Keratinocyte (primary cell): ENCODE results near the gene ABHD18. TPM values are rescaled to one million over a fixed set of nuclear protein-coding genes. Genes with fewer than 3 reads are reported as not detected.

Experiments used
- DNase-seq: peaks from one replicate; pipeline ENCODE4 v3.0.0-alpha.2; 2011; ENCODE audit warnings: low read depth, missing footprints, low spot score
- FAIRE-seq: peaks from 2 replicates; lab custom pipeline; 2011; peaks lifted over from hg19 to GRCh38; lab: Jason Lieb, UNC
- H2AFZ ChIP-seq: 2 replicates; pipeline ENCODE4 v1.6.0; 2012; ENCODE audit warnings: low read length, control low read depth, inconsistent platforms; ENCODE audit not compliant: control insufficient read depth
- H3K27ac ChIP-seq: 2 replicates; pipeline ENCODE4 v1.5.1; 2011; ENCODE audit warnings: low read length; ENCODE audit not compliant: control insufficient read depth, insufficient read depth
- H3K27me3 ChIP-seq: 3 replicates; pipeline ENCODE4 v1.6.0; 2011; ENCODE audit warnings: low read length; ENCODE audit not compliant: control insufficient read depth, insufficient read depth; ENCODE audit errors: extremely low read depth
- H3K36me3 ChIP-seq, 2 experiments: 2 replicates in 1 of 2; 3 replicates in 1 of 2; pipeline ENCODE4 v1.5.1; 2011; ENCODE audit warnings: low read length in 2 of 2, mild to moderate bottlenecking in 1 of 2; ENCODE audit not compliant: control insufficient read depth in 2 of 2, insufficient read depth in 2 of 2; ENCODE audit errors: extremely low read depth in 1 of 2
- H3K4me1 ChIP-seq: 3 replicates; pipeline ENCODE4 v1.5.1; 2011; ENCODE audit warnings: low read length; ENCODE audit not compliant: control insufficient read depth, insufficient read depth; ENCODE audit errors: extremely low read depth
- H3K4me2 ChIP-seq: 3 replicates; pipeline ENCODE4 v1.6.0; 2011; ENCODE audit warnings: low read depth, low read length; ENCODE audit not compliant: control insufficient read depth, insufficient read depth; ENCODE audit errors: extremely low read depth
- H3K4me3 ChIP-seq, 3 experiments: fragments of 200-600 bp in 1 of 3; sonication (generic) in 1 of 3; 2 replicates in 2 of 3; 3 replicates in 1 of 3; pipeline ENCODE4 v1.5.1; 2011 to 2016; ENCODE audit warnings: low read length in 3 of 3, mild to moderate bottlenecking in 3 of 3, control low read depth in 2 of 3, inconsistent platforms in 1 of 3, low read depth in 1 of 3, mixed read lengths in 1 of 3, mixed run types in 1 of 3, moderate library complexity in 1 of 3; ENCODE audit not compliant: control insufficient read depth in 2 of 3, insufficient read depth in 2 of 3; ENCODE audit errors: extremely low read depth in 1 of 3
- H3K79me2 ChIP-seq: 2 replicates; pipeline ENCODE4 v1.6.0; 2012; ENCODE audit warnings: low read length; ENCODE audit not compliant: control insufficient read depth, insufficient read depth
- H3K9ac ChIP-seq: 3 replicates; pipeline ENCODE4 v1.6.0; 2011; ENCODE audit warnings: low read length; ENCODE audit not compliant: control insufficient read depth, insufficient read depth; ENCODE audit errors: extremely low read depth
- H3K9me1 ChIP-seq: 3 replicates; pipeline ENCODE4 v1.6.0; 2011; ENCODE audit warnings: low read length; ENCODE audit not compliant: control insufficient read depth, insufficient read depth; ENCODE audit errors: extremely low read depth
- H3K9me3 ChIP-seq: 2 replicates; pipeline ENCODE4 v1.5.1; 2012; ENCODE audit warnings: low read depth, low read length; ENCODE audit not compliant: control insufficient read depth
- H4K20me1 ChIP-seq: 3 replicates; pipeline ENCODE4 v1.6.0; 2011; ENCODE audit warnings: low read length; ENCODE audit not compliant: control insufficient read depth, insufficient read depth; ENCODE audit errors: extremely low read depth
- CTCF ChIP-seq, 3 experiments: IDR thresholded peaks in 1 of 3; conservative IDR thresholded peaks in 1 of 3; optimal IDR thresholded peaks in 1 of 3; 2 replicates in 2 of 3; 3 replicates in 1 of 3; pipeline versions ENCODE3 to v1.5.1; 2011; ENCODE audit warnings: low read length in 3 of 3, mild to moderate bottlenecking in 3 of 3, moderate library complexity in 2 of 3, control low read depth in 1 of 3, inconsistent platforms in 1 of 3; ENCODE audit not compliant: insufficient read depth in 2 of 3; ENCODE audit errors: extremely low read depth in 1 of 3
- EZH2 ChIP-seq: IDR thresholded peaks from one replicate; pipeline ENCODE4 v1.6.1; 2012; ENCODE audit warnings: inconsistent platforms, mild to moderate bottlenecking, low read length, moderate library complexity
- dilution Hi-C: fragments of 300-500 bp; cut with MboI; formaldehyde crosslinking; loops from one replicate; pipeline ENCODE4 v1.7.0; 2020; ENCODE audit warnings: low sequenced_read_pairs; ENCODE audit not compliant: extremely low pct_ligation_motif_present
- polyA plus RNA-seq, 5 experiments: library from polyadenylated mRNA; depleted of rRNA in 3 of 5; stranded (reverse) in 3 of 5; stranded (forward) in 1 of 5; unstranded in 1 of 5; fragments of >200 nt; gene quantifications; 1 replicate in 1 of 5; 2 replicates in 3 of 5; 3 replicates in 1 of 5; pipeline versions ENCODE4 v1.2.1 to v1.2.3, GENCODE V29; 2011 to 2012; ENCODE audit warnings: missing spikeins in 2 of 5, low read depth in 1 of 5, low replicate concordance in 1 of 5

ABHD18 gene
- polyA plus RNA-seq, 1 donor (not counting 4 experiments of a cell fraction or from before 2014, with no cell fraction given): 4.6 TPM

- Histone ChIP-seq H3K27ac (no peak overlapping the region), H3K4me1 (no peaks in the 10 kb centered on the region), H3K4me2 (no peak overlapping the region), H2AFZ (no peak overlapping the region), H3K9me1 (no peaks in the 10 kb centered on the region), H3K9ac (no peak overlapping the region), H3K79me2 (no peaks in the 10 kb centered on the region), H3K36me3 (no peaks in the 10 kb centered on the region), H3K9me3 (no peaks in the 10 kb centered on the region), H3K4me3 (no peak overlapping the region), H4K20me1 (no peaks in the 10 kb centered on the region), H3K27me3 (no peaks in the 10 kb centered on the region)
- DNase-seq (no peak), FAIRE-seq (no peak)
- TF ChIP-seq EZH2: no peak
- no peak for TF ChIP-seq CTCF (optimal IDR thresholded peaks at IDR 0.05 in 1 of 3, IDR thresholded peaks at IDR 0.05 in 1 of 3, conservative IDR thresholded peaks at IDR 0.05 in 1 of 3; ENCODE audit: extremely low read depth in 1 of 3, insufficient read depth in 2 of 3, low read length in 3 of 3)
- dilution Hi-C loops: no loop called here
These were observed 32.6 kb downstream of the ABHD18 start for GRCh38 chr4:127997534-127998388.

- dilution Hi-C loops: no loop called here
- no peaks in the 10 kb centered on the region for H3K9me1 ChIP-seq
- no peaks in the 10 kb centered on the region for H3K79me2 ChIP-seq
- H3K9me3 ChIP-seq: no peaks in the 10 kb centered on the region
- H3K4me1 ChIP-seq: no peaks in the 10 kb centered on the region
- H3K27ac ChIP-seq: no peak overlapping the region
- TF ChIP-seq CTCF (optimal IDR thresholded peaks at IDR 0.05 in 1 of 3, IDR thresholded peaks at IDR 0.05 in 1 of 3, conservative IDR thresholded peaks at IDR 0.05 in 1 of 3; ENCODE audit: extremely low read depth in 1 of 3, insufficient read depth in 2 of 3, low read length in 3 of 3): no peak
- no peak for TF ChIP-seq EZH2
- no peak overlapping the region for H2AFZ ChIP-seq
- no peak overlapping the region for H3K4me2 ChIP-seq
- no peaks in the 10 kb centered on the region for H3K27me3 ChIP-seq
- H4K20me1 ChIP-seq: no peaks in the 10 kb centered on the region
- FAIRE-seq (no peak), DNase-seq (no peak)
- H3K4me3 ChIP-seq: no peak overlapping the region
- H3K9ac ChIP-seq: no peak overlapping the region
- H3K36me3 ChIP-seq: no peaks in the 10 kb centered on the region
These were observed 41.4 kb downstream of the ABHD18 start for GRCh38 chr4:128006592-128006991.
